ENCODE results near the gene MINAR1. TPM values are rescaled to one million over a fixed set of nuclear protein-coding genes. Genes with fewer than 3 reads are reported as not detected.

Gene MINAR1
- total RNA-seq, 1 experiment from 2014 or later, result 1.4 TPM

DNA sequence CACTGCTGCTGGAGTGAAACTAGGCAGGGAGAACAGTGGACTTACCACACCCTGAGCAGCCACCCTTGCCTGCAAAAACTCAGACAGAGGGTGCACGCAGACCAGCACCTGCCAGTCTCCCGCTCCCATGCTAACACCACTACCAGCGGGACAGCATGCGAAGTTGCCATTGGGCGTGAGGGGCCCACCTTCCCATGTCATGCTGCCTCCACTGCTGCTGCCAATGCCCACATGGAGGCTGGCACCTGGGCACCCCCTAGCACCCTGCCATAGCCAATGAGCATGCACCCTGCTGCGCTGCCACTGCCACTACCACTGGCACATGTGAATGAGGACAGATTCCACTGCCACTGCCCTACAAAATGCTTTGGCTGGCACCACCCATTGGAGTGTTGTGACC is 19.7 kb upstream of the MINAR1 start:
- no peak for TF ChIP-seq FOXP1 (CRISPR knock-in tag; IDR thresholded peaks at IDR 0.05; ENCODE audit: borderline replicate concordance)
- TF ChIP-seq, protein P1, sequence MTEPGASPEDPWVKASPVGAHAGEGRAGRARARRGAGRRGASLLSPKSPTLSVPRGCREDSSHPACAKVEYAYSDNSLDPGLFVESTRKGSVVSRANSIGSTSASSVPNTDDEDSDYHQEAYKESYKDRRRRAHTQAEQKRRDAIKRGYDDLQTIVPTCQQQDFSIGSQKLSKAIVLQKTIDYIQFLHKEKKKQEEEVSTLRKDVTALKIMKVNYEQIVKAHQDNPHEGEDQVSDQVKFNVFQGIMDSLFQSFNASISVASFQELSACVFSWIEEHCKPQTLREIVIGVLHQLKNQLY (CRISPR knock-in tag; IDR thresholded peaks at IDR 0.05), result no peak
- TF ChIP-seq, protein P2, sequence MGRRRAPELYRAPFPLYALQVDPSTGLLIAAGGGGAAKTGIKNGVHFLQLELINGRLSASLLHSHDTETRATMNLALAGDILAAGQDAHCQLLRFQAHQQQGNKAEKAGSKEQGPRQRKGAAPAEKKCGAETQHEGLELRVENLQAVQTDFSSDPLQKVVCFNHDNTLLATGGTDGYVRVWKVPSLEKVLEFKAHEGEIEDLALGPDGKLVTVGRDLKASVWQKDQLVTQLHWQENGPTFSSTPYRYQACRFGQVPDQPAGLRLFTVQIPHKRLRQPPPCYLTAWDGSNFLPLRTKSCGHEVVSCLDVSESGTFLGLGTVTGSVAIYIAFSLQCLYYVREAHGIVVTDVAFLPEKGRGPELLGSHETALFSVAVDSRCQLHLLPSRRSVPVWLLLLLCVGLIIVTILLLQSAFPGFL (CRISPR knock-in tag; IDR thresholded peaks at IDR 0.05; ENCODE audit: borderline replicate concordance), result no peak
- no peak for TF ChIP-seq NR2C2 (CRISPR knock-in tag; IDR thresholded peaks at IDR 0.05)
- DNase-seq (ENCODE audit: low spot score) (no peak), ATAC-seq (no peak)
- ChIA-PET POLR2A (no interaction called here), CTCF (interaction anchor here (0.6 to 1.0 kb wide), 2 partner anchors 22 to 74 kb away, joined by 3 read pairs; no protein-coding TSS in a partner anchor)
- H3K27ac Mint-ChIP-seq, result no peak overlapping the region
- no peaks in the 10 kb centered on the region for H3K27me3 Mint-ChIP-seq (ENCODE audit: low read depth)
- no peaks in the 10 kb centered on the region; the same call in 1 of the 2 replicates for H3K36me3 Mint-ChIP-seq
- H3K4me1 Mint-ChIP-seq, result peaks cover 40% of the 10 kb centered on the region
- no peak overlapping the region for H3K4me3 Mint-ChIP-seq
- H3K9me3 Mint-ChIP-seq, result no peaks in the 10 kb centered on the region

DNA sequence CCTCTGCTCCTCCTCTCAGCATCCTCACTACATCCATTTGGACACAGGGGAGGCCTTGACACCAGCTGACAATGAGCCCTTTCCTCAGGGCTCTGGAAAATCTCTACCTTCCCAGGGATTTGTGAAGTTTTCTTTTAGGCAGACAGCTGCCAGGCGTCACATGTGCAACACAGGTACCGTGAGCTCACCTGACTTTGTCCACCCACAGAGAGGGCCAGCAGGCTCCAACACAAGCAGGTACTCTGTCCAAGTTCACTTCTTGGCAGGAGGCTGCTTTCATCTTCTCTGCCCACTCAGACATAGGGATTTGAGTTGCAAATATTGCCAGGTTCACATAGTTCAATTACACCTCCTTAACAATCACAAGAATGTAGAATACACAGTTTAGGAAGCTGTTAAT is 15.3 kb upstream of the MINAR1 start:
- Mint-ChIP-seq H3K9me3 (no peaks in the 10 kb centered on the region), H3K27ac (no peak overlapping the region), H3K4me1 (peaks cover 34% of the 10 kb centered on the region), H3K4me3 (no peak overlapping the region), H3K36me3 (no peaks in the 10 kb centered on the region; the same call in 1 of the 2 replicates), H3K27me3 (ENCODE audit: low read depth) (0 out of 2 replicates have a peak, but pooled peaks cover 3% of the 10 kb centered on the region)
- DNase-seq (ENCODE audit: low spot score) (no peak), ATAC-seq (no peak)
- no peak for TF ChIP-seq RORB (CRISPR knock-in tag; IDR thresholded peaks at IDR 0.05)
- no peak for TF ChIP-seq ELF4 (CRISPR knock-in tag; IDR thresholded peaks at IDR 0.05; ENCODE audit: low read depth)
- no peak for TF ChIP-seq SMAD4 (CRISPR knock-in tag; IDR thresholded peaks at IDR 0.05)
- TF ChIP-seq, protein P3, sequence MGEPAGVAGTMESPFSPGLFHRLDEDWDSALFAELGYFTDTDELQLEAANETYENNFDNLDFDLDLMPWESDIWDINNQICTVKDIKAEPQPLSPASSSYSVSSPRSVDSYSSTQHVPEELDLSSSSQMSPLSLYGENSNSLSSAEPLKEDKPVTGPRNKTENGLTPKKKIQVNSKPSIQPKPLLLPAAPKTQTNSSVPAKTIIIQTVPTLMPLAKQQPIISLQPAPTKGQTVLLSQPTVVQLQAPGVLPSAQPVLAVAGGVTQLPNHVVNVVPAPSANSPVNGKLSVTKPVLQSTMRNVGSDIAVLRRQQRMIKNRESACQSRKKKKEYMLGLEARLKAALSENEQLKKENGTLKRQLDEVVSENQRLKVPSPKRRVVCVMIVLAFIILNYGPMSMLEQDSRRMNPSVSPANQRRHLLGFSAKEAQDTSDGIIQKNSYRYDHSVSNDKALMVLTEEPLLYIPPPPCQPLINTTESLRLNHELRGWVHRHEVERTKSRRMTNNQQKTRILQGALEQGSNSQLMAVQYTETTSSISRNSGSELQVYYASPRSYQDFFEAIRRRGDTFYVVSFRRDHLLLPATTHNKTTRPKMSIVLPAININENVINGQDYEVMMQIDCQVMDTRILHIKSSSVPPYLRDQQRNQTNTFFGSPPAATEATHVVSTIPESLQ (CRISPR knock-in tag; IDR thresholded peaks at IDR 0.05), result no peak
- no peak for TF ChIP-seq NFE2L1 (CRISPR knock-in tag; IDR thresholded peaks at IDR 0.05)
- no peak for TF ChIP-seq ZNF317 (CRISPR knock-in tag; IDR thresholded peaks at IDR 0.05; ENCODE audit: borderline replicate concordance, low read depth)
- TF ChIP-seq, protein P4, sequence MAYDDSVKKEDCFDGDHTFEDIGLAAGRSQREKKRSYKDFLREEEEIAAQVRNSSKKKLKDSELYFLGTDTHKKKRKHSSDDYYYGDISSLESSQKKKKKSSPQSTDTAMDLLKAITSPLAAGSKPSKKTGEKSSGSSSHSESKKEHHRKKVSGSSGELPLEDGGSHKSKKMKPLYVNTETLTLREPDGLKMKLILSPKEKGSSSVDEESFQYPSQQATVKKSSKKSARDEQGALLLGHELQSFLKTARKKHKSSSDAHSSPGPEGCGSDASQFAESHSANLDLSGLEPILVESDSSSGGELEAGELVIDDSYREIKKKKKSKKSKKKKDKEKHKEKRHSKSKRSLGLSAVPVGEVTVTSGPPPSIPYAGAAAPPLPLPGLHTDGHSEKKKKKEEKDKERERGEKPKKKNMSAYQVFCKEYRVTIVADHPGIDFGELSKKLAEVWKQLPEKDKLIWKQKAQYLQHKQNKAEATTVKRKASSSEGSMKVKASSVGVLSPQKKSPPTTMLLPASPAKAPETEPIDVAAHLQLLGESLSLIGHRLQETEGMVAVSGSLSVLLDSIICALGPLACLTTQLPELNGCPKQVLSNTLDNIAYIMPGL (CRISPR knock-in tag; IDR thresholded peaks at IDR 0.05), result no peak
- TF ChIP-seq, protein P5, sequence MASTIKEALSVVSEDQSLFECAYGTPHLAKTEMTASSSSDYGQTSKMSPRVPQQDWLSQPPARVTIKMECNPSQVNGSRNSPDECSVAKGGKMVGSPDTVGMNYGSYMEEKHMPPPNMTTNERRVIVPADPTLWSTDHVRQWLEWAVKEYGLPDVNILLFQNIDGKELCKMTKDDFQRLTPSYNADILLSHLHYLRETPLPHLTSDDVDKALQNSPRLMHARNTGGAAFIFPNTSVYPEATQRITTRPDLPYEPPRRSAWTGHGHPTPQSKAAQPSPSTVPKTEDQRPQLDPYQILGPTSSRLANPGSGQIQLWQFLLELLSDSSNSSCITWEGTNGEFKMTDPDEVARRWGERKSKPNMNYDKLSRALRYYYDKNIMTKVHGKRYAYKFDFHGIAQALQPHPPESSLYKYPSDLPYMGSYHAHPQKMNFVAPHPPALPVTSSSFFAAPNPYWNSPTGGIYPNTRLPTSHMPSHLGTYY (CRISPR knock-in tag; IDR thresholded peaks at IDR 0.05), result no peak
- TF ChIP-seq SOX15 (CRISPR knock-in tag; IDR thresholded peaks at IDR 0.05), result no peak
- TF ChIP-seq SP1 (CRISPR knock-in tag; conservative IDR thresholded peaks at IDR 0.05), result no peak
- ChIA-PET POLR2A (no interaction called here), CTCF (interaction anchor here (0.7 to 0.9 kb wide), 2 partner anchors 34 to 179 kb away, joined by 3 to 4 read pairs; no protein-coding TSS in a partner anchor)

DNA sequence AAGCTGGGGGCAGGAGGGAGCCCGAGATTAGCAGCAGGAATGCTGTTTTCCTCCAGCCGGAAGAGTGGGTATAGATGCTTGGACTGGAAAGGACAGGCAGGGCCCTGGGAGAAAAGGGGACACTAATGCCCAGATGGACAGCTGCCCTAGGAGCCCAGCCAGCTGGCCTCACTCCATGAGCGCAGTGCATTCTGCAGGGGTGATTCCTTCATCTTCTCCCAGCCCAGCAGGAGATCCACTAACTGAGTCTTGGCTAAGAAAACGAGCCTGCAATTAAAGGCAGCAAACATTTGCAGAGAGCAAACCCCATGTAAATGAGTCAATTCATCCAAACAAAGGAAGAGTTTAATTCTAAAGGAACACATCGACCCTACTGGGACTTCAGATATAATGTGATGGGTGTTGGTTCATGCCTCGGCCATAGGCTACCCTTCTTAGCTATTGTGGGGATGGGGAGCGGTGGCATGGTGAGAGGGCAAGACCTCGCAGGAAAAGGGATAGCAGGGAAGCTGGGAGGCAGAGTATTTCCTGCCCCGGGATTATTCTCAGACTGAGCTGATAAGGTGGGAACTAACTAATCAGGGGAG is 13.3 kb upstream of the MINAR1 start:
- ATAC-seq (peak; percentile 76), DNase-seq (ENCODE audit: low spot score) (no peak)
- CTCF ChIA-PET, result interaction anchor here (1.0 to 2.2 kb wide), 4 partner anchors 38 to 435 kb away, joined by 3 to 9 read pairs (median 8); no protein-coding TSS in a partner anchor
- no peak overlapping the region for H3K4me3 Mint-ChIP-seq
- POLR2A ChIA-PET, result interaction anchor here (0.6 kb wide), 1 partner anchor 111 kb away, joined by 3 read pairs; no protein-coding TSS in a partner anchor
- H3K27ac Mint-ChIP-seq, result no peak overlapping the region
- H3K9me3 Mint-ChIP-seq, result no peaks in the 10 kb centered on the region
- peaks cover 34% of the 10 kb centered on the region for H3K4me1 Mint-ChIP-seq
- 0 out of 2 replicates have a peak, but pooled peaks cover 3% of the 10 kb centered on the region for H3K27me3 Mint-ChIP-seq (ENCODE audit: low read depth)
- H3K36me3 Mint-ChIP-seq, result no peaks in the 10 kb centered on the region
- no peak for TF ChIP-seq ZNF121 (CRISPR knock-in tag; IDR thresholded peaks at IDR 0.05)
- TF ChIP-seq FOXP1 (CRISPR knock-in tag; IDR thresholded peaks at IDR 0.05; ENCODE audit: borderline replicate concordance), result no peak
- TF ChIP-seq MXD4 (CRISPR knock-in tag; IDR thresholded peaks at IDR 0.05; ENCODE audit: borderline replicate concordance), result no peak
- TF ChIP-seq, protein P6, sequence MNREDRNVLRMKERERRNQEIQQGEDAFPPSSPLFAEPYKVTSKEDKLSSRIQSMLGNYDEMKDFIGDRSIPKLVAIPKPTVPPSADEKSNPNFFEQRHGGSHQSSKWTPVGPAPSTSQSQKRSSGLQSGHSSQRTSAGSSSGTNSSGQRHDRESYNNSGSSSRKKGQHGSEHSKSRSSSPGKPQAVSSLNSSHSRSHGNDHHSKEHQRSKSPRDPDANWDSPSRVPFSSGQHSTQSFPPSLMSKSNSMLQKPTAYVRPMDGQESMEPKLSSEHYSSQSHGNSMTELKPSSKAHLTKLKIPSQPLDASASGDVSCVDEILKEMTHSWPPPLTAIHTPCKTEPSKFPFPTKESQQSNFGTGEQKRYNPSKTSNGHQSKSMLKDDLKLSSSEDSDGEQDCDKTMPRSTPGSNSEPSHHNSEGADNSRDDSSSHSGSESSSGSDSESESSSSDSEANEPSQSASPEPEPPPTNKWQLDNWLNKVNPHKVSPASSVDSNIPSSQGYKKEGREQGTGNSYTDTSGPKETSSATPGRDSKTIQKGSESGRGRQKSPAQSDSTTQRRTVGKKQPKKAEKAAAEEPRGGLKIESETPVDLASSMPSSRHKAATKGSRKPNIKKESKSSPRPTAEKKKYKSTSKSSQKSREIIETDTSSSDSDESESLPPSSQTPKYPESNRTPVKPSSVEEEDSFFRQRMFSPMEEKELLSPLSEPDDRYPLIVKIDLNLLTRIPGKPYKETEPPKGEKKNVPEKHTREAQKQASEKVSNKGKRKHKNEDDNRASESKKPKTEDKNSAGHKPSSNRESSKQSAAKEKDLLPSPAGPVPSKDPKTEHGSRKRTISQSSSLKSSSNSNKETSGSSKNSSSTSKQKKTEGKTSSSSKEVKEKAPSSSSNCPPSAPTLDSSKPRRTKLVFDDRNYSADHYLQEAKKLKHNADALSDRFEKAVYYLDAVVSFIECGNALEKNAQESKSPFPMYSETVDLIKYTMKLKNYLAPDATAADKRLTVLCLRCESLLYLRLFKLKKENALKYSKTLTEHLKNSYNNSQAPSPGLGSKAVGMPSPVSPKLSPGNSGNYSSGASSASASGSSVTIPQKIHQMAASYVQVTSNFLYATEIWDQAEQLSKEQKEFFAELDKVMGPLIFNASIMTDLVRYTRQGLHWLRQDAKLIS (CRISPR knock-in tag; IDR thresholded peaks at IDR 0.05; ENCODE audit: borderline replicate concordance), result no peak
- no peak for TF ChIP-seq FOXJ3 (CRISPR knock-in tag; IDR thresholded peaks at IDR 0.05; ENCODE audit: borderline replicate concordance)
- no peak for TF ChIP-seq TEAD1 (CRISPR knock-in tag; IDR thresholded peaks at IDR 0.05)

All from WTC11 (cell line).